Astrocyte (in vitro differentiated cells and primary cell): ENCODE data around the gene DNAJB2. TPM values are rescaled to one million over a fixed set of nuclear protein-coding genes. Genes with fewer than 3 reads are reported as not detected.

Source experiments
- DNase-seq: peaks from one replicate; pipeline ENCODE4 v3.0.0-alpha.2; 2010; ENCODE audit warnings: low read depth
- FAIRE-seq: peaks from 2 replicates; lab custom pipeline; 2011; peaks lifted over from hg19 to GRCh38; lab: Jason Lieb, UNC
- H2AFZ ChIP-seq: 2 replicates; pipeline ENCODE4 v1.6.0; 2012; ENCODE audit warnings: low read depth, low read length, inconsistent platforms
- H3K27ac ChIP-seq: 2 replicates; pipeline ENCODE4 v1.5.1; 2011; ENCODE audit warnings: low read depth, low read length, inconsistent platforms
- H3K27me3 ChIP-seq: 2 replicates; pipeline ENCODE4 v1.6.0; 2011; ENCODE audit warnings: low read length, inconsistent platforms; ENCODE audit not compliant: insufficient read depth
- H3K36me3 ChIP-seq: 2 replicates; pipeline ENCODE4 v1.5.1; 2011; ENCODE audit warnings: low read length, inconsistent platforms; ENCODE audit not compliant: insufficient read depth
- H3K4me1 ChIP-seq: 2 replicates; pipeline ENCODE4 v1.5.1; 2011; ENCODE audit warnings: low read length, inconsistent platforms; ENCODE audit not compliant: insufficient read depth
- H3K4me2 ChIP-seq: 2 replicates; pipeline ENCODE4 v1.6.0; 2012; ENCODE audit warnings: low read length, inconsistent platforms
- H3K4me3 ChIP-seq: 2 replicates; pipeline ENCODE4 v1.5.1; 2011; ENCODE audit warnings: low read depth, mild to moderate bottlenecking, low read length, inconsistent platforms; ENCODE audit not compliant: insufficient read depth
- H3K79me2 ChIP-seq: 2 replicates; pipeline ENCODE4 v1.6.0; 2012; ENCODE audit warnings: mild to moderate bottlenecking, low read length, inconsistent platforms; ENCODE audit not compliant: insufficient read depth
- H3K9ac ChIP-seq: 2 replicates; pipeline ENCODE4 v1.6.0; 2012; ENCODE audit warnings: mild to moderate bottlenecking, low read length, inconsistent platforms
- H3K9me3 ChIP-seq: 2 replicates; pipeline ENCODE4 v1.5.1; 2012; ENCODE audit warnings: low read depth, mild to moderate bottlenecking, low read length, inconsistent platforms; ENCODE audit not compliant: insufficient read depth
- H4K20me1 ChIP-seq: 2 replicates; pipeline ENCODE4 v1.6.0; 2012; ENCODE audit warnings: low read length, inconsistent platforms; ENCODE audit not compliant: insufficient read depth
- H3K27ac Mint-ChIP-seq: one replicate; pipeline ENCODE4 v1.8.0; 2021; ENCODE audit warnings: mild to moderate bottlenecking, mixed read lengths; ENCODE audit not compliant: unreplicated experiment
- H3K27me3 Mint-ChIP-seq: one replicate; pipeline ENCODE4 v1.8.0; 2021; ENCODE audit warnings: low read depth, mixed read lengths; ENCODE audit not compliant: unreplicated experiment
- H3K36me3 Mint-ChIP-seq: one replicate; pipeline ENCODE4 v1.8.0; 2021; ENCODE audit warnings: low read depth, mixed read lengths; ENCODE audit not compliant: unreplicated experiment
- H3K4me1 Mint-ChIP-seq: one replicate; pipeline ENCODE4 v1.8.0; 2021; ENCODE audit warnings: low read depth, mixed read lengths; ENCODE audit not compliant: unreplicated experiment
- H3K4me3 Mint-ChIP-seq: one replicate; pipeline ENCODE4 v1.8.0; 2021; ENCODE audit warnings: mild to moderate bottlenecking, moderate library complexity, mixed read lengths; ENCODE audit not compliant: unreplicated experiment
- H3K9me3 Mint-ChIP-seq: one replicate; pipeline ENCODE4 v1.8.0; 2021; ENCODE audit warnings: mild to moderate bottlenecking, mixed read lengths; ENCODE audit not compliant: unreplicated experiment
- CTCF ChIP-seq: IDR thresholded peaks from 2 replicates; pipeline ENCODE4 v1.5.1; 2011; ENCODE audit warnings: low read depth, mild to moderate bottlenecking, inconsistent platforms, low read length, moderate library complexity; ENCODE audit not compliant: insufficient read depth
- EZH2 ChIP-seq: IDR thresholded peaks from 2 replicates; pipeline ENCODE4 v1.6.1; 2012; ENCODE audit warnings: mild to moderate bottlenecking, low read length, inconsistent platforms; ENCODE audit not compliant: insufficient read depth
- total RNA-seq: library from RNA; stranded (reverse); gene quantifications from 2 replicates; pipeline ENCODE4 v1.2.1, GENCODE V29; 2021

DNAJB2 gene
- total RNA-seq, 1 donor from 2014 or later: 53.9 TPM

- Histone ChIP-seq H3K4me1 (peaks cover 48% of the 10 kb centered on the region), H3K9me3 (no peaks in the 10 kb centered on the region), H3K4me3 (no peak overlapping the region), H3K79me2 (peaks cover 15% of the 10 kb centered on the region), H4K20me1 (peaks cover 4% of the 10 kb centered on the region), H3K27ac (no peak overlapping the region), H2AFZ (no peak overlapping the region), H3K9ac (no peak overlapping the region), H3K36me3 (no peaks in the 10 kb centered on the region), H3K27me3 (peaks cover 22% of the 10 kb centered on the region), H3K4me2 (peak overlapping the region; percentile 94)
- Mint-ChIP-seq H3K4me3 (peak overlapping the region; percentile 70), H3K9me3 (no peaks in the 10 kb centered on the region), H3K36me3 (peaks cover 5% of the 10 kb centered on the region), H3K4me1 (peaks cover 40% of the 10 kb centered on the region), H3K27me3 (peaks cover 21% of the 10 kb centered on the region), H3K27ac (peak overlapping the region; percentile 59)
- TF ChIP-seq CTCF (no peak), EZH2 (no peak)
- DNase-seq: no peak
- no peak for FAIRE-seq
Measured at GRCh38 chr2:219251656-219252055, 27.5 kb upstream of the DNAJB2 start.

GRCh38 chr2:219252084-219252483 is 27.1 kb upstream of the DNAJB2 start:
- H3K4me2 ChIP-seq: peak overlapping the region; percentile 94
- no peaks in the 10 kb centered on the region for H3K9me3 ChIP-seq
- no peak overlapping the region for H3K9ac ChIP-seq
- Mint-ChIP-seq H3K27ac (no peak overlapping the region), H3K4me1 (peaks cover 37% of the 10 kb centered on the region), H3K27me3 (peaks cover 21% of the 10 kb centered on the region), H3K36me3 (peaks cover 5% of the 10 kb centered on the region), H3K4me3 (peak overlapping the region; percentile 82), H3K9me3 (no peaks in the 10 kb centered on the region)
- H3K4me1 ChIP-seq: peaks cover 48% of the 10 kb centered on the region
- DNase-seq (no peak), FAIRE-seq (no peak)
- peaks cover 10% of the 10 kb centered on the region for H3K79me2 ChIP-seq
- H2AFZ ChIP-seq: no peak overlapping the region
- no peak for TF ChIP-seq CTCF
- TF ChIP-seq EZH2: no peak
- peaks cover 4% of the 10 kb centered on the region for H4K20me1 ChIP-seq
- no peaks in the 10 kb centered on the region for H3K36me3 ChIP-seq
- peaks cover 22% of the 10 kb centered on the region for H3K27me3 ChIP-seq
- H3K27ac ChIP-seq: no peak overlapping the region
- no peak overlapping the region for H3K4me3 ChIP-seq

GRCh38 chr2:219252570-219252899 is 26.6 kb upstream of the DNAJB2 start:
- peak overlapping the region; percentile 47 for H3K4me3 ChIP-seq
- H3K79me2 ChIP-seq: peaks cover 6% of the 10 kb centered on the region
- TF ChIP-seq EZH2: no peak
- TF ChIP-seq CTCF: no peak
- Mint-ChIP-seq H3K4me1 (peaks cover 37% of the 10 kb centered on the region), H3K36me3 (peaks cover 5% of the 10 kb centered on the region), H3K27ac (peak overlapping the region; percentile 41), H3K4me3 (peak overlapping the region; percentile 82), H3K9me3 (no peaks in the 10 kb centered on the region), H3K27me3 (peaks cover 21% of the 10 kb centered on the region)
- no peak overlapping the region for H3K27ac ChIP-seq
- no peaks in the 10 kb centered on the region for H3K9me3 ChIP-seq
- H4K20me1 ChIP-seq: peaks cover 4% of the 10 kb centered on the region
- H3K9ac ChIP-seq: peak overlapping the region; percentile 60
- H2AFZ ChIP-seq: peak overlapping the region; percentile 72
- peaks cover 22% of the 10 kb centered on the region for H3K27me3 ChIP-seq
- no peak for DNase-seq
- H3K4me2 ChIP-seq: peak overlapping the region; percentile 94
- no peaks in the 10 kb centered on the region for H3K36me3 ChIP-seq
- H3K4me1 ChIP-seq: peaks cover 48% of the 10 kb centered on the region
- no peak for FAIRE-seq
